ENCODE results near the gene LCNL1.
"Not testable (repeated sequence)": the region's sequence is repeated elsewhere in the genome, so short reads cannot be mapped to it uniquely, and the experiment has no call there.

Gene LCNL1

DNA sequence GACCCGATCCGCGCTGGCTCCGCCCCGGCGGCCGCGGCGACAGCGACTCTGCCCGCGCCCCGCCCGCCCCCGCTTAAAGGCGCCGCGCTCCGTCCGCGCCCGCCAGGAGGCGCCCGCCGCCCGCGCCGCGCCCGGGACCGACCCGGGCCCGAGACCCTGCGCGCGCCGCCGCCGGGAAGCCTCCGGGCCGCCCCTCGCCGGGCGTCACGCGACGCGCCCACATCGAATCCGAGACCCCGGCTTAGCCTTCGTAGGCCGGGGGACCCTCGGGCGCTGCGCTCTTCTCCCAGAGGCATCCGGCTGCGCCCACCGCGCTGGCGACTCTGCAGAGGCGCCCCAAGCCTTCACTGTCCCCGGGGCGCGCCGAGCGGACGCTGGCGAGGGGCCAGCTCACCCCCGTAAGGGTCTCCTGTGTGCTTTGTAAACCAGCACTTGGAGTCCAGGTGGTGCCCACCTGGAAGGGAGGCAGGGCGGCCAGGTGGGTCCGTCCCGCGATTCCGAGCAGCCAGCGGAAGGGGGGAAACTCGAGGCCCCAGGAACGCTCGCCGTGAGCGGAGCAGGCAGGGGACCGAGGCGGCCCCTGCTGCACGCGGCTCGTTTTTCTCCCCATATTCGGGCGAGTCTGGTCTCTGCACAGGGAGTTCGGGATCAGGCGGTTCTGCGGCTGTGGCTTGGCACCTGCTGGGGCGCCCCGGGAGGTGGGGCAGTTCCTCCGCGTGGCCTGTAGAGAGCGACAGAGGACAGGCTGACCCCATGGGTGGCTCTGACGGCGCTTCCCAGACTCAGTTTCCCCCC is 45.7 kb downstream of the LCNL1 start:
- peak; percentile 76 for DNase-seq

DNA sequence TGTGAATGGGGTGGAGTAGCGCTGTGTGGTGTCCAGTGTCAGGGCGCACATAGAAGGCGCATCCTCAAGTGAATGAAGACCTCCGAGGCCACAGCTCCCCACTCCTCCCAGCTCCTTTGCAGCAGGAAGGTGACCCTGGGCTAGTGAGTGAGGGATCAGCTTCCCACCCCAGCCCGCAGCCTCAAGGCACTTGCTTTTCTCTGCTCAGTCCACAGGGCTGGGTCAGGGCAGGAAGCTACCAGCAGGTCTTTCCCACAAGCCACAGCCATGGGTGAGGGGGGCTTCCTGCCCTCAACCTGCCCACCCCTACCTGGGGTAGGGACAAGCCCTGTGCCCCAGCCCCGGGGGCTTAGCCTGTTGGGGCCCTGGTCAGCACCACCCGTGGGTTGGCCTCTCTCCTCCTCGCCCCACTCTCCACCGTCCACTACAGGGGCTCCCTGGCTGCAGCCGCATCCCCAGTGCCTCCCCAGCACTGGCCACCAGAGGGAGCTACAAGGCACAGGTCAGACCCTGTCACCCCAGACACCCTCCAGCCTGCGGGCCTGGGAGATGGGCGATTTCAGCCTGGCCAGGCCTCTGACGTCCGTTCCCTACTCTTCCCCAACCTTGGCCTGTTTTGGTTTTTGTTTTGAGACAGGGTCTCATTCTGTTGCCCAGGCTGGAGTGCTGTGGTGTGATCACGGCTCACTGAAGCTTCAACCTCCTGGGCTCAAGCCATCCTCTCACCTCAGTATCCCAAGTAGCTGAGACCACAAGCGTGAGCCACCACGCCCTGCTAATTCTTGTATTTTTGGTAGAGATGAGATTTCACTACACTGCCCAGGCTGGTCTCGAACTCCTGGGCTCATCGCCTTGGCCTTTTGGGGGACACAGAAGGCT is 46.5 kb downstream of the LCNL1 start:
- DNase-seq = peak; percentile 70

DNA sequence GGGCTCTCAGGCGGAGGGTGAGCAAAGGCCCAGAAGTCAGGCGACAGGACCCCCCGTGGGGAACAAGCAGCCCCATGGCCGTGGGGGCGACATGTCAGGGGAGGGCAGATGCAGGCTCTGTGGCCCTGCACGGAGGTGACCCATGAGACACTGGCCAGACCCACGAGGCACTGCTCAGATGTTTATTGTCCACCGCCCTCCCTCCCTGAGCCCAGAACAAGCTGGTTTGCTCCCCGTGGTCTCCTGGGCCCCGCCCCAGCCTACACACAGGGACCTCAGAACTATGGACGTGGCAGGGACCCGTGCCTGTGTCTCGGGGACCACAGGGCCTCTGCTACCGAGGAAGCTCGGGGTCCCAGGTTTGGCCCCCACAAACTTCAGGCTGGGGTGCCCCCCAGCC is 47.2 kb downstream of the LCNL1 start:
- DNase-seq = no peak

DNA sequence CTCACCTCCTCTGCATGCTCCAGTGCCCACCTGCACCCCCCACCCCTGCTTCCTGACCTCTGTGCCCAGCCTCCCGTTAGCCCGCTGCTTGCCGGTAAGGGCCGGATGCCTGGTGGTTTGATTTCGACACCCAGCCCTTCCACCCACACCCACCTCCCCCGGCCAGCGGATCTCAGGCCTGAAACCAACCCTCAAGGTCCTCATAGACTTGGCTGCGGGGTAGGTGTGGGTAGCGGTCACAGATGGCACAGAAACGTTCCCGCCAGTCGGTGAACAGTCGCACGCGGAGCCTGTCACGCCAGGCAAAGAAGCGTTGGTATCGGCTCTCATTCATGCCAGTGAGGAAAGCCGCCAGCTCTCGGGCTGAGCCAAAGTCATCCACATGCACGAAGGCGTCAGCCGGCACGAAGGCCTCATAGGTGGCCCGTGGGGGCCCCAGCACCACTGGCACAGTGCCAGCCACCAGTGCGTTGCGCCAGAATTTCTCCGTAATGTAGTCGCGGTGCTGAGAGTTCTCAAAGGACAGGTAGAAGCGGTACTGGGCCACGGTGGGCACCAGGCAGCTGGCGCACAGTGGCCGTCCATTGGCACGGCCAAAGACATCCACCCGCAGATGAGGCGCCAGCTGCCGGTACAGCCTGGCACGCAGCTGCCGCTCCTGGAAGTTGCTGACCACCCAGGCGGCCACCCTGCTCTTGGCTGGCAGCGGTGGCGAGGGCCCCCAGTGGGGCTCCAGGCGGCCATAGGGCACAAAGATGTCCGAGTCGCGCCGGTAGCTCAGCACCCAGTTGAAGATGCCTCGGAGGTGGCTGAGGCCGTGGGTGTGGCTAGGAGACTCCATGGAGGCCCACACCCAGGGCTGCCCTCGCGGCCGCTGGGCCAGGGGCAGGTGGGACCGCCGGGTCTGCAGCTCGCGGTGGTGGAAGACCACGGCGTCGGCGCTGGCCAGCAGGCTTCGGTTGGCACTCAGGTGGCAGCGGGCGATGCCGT is 48.0 kb downstream of the LCNL1 start:
- peak; percentile 60 for DNase-seq

DNA sequence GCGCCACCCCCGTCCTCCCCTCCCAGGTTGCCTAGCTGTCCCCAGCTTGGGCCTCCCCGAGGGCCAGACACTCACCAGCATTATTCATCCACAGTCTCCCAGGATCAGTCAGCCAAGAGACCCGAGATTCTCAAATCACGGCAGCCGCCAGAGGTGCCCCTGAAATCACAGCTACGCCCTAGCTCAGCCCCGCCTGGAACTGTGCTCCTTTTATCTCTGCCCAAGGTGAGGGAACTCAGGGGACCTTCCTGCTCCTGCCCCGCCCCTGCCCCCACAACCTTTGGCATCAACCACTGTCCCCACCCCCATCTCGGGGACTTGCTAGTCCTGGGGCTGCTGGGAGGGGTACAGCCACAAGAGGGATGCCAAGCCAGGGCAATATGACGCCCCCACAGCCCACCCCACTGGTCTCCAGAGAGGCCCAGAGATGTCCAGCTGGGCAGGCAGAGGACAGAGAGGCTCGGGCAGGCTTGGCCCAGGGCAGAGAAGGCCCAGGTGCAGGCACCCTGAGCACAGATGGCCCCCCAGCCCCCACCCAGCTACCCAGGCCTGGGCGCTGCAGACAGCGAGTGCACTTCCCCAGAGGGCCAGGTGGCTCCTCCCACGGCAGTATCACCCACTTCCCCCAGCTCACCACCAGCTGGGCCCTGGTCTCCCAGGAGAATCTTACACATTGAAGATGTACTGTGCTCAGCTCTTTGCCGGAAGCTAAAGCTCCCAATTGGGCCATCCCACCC is 49.3 kb downstream of the LCNL1 start, which contains the start of gene FUT7:
FUT7 (minus strand) TSS at position 185 of the 737 bp plus-strand sequence; CDS start at position 88, 97 bp downstream.
- peak; percentile 56 for DNase-seq

DNA sequence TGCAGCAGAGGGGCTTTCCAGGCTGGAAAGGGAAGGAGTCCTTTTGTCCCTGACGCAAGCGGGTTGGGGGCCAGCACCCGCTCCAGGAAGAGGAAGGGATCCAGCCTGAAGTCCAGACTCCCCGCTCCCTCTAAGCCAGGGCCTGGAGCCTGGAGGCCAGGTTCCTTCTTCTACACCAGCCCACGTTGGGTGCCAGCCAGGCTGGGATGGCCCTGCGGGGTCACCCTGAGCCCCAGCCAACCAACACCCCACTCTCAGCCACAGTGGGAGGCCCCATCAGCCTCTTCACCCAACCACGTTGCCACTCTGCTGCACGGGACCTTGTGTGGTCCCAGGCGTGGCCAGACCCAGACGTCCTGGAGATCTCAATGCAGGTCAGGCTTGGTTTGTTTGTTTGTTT is 50.1 kb downstream of the LCNL1 start:
- peak; percentile 40 for DNase-seq

DNA sequence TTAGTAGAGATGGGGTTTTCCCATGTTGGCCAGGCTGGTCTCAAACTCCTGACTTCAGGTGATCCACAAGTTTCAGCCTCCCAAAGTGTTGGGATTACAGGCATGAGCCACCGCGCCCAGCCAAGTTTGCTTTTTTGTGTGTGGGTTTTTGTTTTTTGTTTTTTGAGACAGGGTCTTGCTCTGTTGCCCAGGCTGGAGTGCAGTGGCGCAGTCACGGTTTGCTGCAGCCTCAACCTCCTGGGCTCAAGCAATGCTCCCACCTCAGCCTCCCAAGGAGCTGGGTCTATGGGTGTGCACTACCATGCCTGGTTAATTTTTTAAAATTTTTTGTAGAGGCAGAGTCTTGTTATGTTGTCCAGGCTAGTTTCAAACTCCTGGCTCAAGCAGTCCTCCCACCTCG is 50.7 kb downstream of the LCNL1 start:
- DNase-seq = not testable (repeated sequence)

DNA sequence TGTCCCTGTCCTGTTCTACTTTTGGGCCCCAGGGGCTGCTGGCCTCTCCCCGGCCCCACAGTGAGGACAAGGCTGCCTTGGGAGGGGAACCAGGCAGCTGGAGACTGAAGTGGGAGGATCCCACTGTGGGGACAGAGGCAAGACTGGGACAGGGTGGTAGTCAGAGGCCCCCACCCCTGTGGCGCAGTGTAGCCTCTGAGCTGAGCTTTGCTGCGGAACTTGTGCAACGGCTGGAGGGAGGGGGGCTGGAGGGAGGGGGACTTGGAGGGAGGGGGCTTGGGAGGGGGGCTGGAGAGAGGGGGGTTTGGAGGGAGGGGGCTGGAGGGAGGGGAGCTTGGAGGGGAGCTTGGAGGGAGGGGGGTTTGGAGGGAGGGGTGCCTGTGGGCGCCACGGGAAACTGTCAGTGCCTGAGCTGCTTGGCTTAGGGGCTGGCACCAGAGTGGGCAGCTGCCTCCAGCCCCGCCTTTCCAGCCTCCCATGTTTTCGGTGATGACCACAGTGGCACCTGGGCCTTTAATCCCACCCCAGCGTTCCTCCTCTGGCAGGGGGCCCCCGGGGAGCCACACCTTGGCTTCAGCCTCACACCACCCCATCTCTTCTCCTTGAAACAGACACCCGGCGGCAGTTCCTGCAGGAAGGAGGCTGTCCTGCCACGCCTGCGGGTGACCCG is 51.4 kb downstream of the LCNL1 start:
- DNase-seq = no peak

DNA sequence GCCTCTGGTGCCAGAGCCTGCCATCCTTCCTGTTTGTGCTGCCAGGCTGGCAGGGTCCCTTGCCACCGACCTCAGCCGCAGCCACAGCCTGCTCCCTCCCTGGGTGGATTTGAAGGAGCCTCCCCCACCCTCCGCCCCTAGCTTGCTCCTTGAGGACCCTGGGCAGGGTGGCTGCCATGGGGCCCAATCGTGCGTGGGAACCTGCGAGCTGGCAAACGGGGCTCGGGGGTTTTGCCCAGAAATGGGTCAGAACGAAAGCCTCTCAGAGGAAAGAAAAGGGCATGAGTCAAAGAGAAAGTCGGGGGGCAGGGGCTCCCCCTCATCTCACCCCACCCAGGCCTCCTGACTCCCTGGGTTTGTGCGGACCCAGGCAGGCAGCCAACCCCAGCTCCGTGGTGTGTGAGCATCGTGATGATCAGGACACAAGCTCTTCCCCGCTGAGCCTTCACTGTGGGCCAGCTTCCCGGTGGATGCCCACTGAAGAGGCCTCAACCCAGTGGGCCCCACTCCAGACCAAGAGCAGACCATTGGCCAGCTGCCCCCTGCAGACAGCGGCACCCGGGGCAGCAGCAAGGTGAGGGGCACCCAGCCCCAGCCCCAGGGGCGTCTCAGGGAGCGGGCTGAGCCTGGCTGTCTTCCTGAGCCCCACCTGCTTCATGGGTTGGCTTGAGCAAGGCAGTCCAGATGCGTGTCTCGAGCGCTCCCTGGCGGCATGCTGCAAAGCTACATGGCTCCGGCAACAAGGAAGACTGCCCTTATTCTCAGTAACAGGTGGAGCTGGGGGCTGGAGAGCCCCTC is 52.1 kb downstream of the LCNL1 start:
- DNase-seq = peak; percentile 88
